Fibroblast of villous mesenchyme (primary cell): ENCODE results near the gene TSEN2. TPM values are rescaled to one million over a fixed set of nuclear protein-coding genes. Genes with fewer than 3 reads are reported as not detected.

Source experiments
- DNase-seq: peaks from one replicate; pipeline ENCODE4 v3.0.0-alpha.2; 2010; ENCODE audit warnings: low read depth
- H3K4me3 ChIP-seq: 2 replicates; pipeline ENCODE4 v1.5.1; 2011; ENCODE audit warnings: low read depth, mild to moderate bottlenecking, low read length
- CTCF ChIP-seq: IDR thresholded peaks from 2 replicates; pipeline ENCODE4 v1.5.1; 2012; ENCODE audit warnings: low read depth, mild to moderate bottlenecking, low read length; ENCODE audit not compliant: insufficient read depth
- total RNA-seq: library from RNA; depleted of rRNA; stranded (reverse); fragments of >200 nt; gene quantifications from 2 replicates; pipeline ENCODE4 v1.2.3, GENCODE V29; 2012

Gene TSEN2
- total RNA-seq, 1 donor = 17.3 TPM

DNA sequence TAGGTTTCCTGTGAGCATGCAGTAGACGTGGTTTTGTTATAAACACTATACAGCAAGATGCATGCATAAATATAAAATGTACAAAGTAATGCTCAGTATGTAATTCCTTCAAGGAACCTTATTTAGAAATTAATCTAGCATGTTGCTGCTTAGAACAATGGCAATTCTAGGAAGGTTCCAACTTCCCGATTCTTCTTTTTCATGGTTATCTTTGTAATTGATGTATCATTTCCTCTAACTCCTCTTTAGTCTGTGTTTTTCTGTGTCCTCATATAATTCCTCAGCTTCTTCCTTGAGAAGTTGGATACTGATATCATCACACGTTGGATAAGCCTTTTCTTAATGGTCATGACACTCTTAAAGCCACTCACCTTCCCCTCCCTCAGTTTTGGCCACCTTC is 3.5 kb downstream of the TSEN2 start:
- H3K4me3 ChIP-seq = no peak overlapping the region
- no peak for TF ChIP-seq CTCF
- no peak for DNase-seq

GRCh38 chr3:12489368-12489767 is 5.1 kb downstream of the TSEN2 start:
- H3K4me3 ChIP-seq = no peak overlapping the region
- TF ChIP-seq CTCF = no peak
- peak; percentile 30 for DNase-seq

DNA sequence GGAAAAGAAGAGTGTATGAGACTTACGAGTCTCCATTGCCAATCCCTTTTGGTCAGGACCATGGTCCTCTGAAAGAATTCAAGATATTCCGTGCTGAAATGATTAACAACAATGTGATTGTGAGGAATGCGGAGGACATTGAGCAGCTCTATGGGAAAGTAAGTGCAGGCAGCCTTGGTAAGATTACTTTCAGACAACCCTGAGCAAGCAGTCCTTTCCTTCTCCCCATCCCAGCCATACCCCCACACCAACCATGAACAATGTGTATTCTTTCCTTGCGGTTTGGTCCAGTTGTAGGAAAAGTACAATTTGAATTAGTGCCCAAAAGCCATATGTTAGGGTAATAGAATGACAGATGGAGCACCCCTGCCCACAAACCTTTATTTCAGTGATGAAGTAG is 5.6 kb downstream of the TSEN2 start:
- H3K4me3 ChIP-seq = no peak overlapping the region
- TF ChIP-seq CTCF = no peak
- DNase-seq = no peak

GRCh38 chr3:12490547-12490946 is 6.3 kb downstream of the TSEN2 start:
- no peak overlapping the region for H3K4me3 ChIP-seq
- TF ChIP-seq CTCF = no peak
- DNase-seq = peak; percentile 78

DNA sequence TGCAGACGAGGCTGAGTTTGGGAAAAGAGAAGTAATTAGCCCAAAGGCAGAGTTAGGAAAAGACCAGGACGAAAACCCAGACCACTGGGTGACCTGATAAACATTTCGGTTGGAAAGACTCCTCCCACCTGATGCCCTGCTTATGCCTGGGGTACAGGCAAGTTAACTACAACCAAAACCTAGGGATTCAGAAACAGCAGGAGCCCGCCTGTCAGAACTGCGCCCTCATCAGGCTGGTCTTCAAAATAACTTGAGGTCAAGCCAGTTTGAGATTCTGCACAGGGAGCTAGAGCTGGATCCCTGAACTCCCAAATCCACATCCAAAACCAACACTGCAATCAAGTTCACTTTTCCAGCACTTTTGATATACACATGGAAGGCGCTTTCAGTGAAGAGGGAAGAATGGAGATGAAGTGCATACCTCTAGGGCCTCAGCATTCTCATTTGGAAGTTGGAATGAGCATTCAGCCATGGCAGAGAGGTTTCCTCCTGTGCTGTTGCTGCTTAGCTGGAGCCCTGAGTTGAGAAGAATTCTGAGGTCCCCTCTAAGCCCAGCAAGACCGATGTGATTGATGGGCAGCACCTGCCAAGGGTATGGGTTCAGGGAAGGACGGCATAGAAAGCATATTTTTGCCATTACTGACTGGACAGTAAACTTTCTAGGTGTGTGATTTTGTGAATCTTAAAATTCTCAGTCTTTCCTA is 11.6 kb downstream of the TSEN2 start:
- peak; percentile 19 for TF ChIP-seq CTCF
- no peak for DNase-seq
- no peak overlapping the region for H3K4me3 ChIP-seq

- no peak overlapping the region for H3K4me3 ChIP-seq
- DNase-seq = no peak
- no peak for TF ChIP-seq CTCF
Measured at GRCh38 chr3:12496453-12496761, 12.1 kb downstream of the TSEN2 start.

- H3K4me3 ChIP-seq = no peak overlapping the region
- no peak for DNase-seq
- no peak for TF ChIP-seq CTCF
Measured at GRCh38 chr3:12499474-12499873, 15.2 kb downstream of the TSEN2 start.
